ENCODE data around the gene KAZN. TPM values are rescaled to one million over a fixed set of nuclear protein-coding genes. Genes with fewer than 3 reads are reported as not detected.

Gene KAZN
- polyA plus RNA-seq, 1 donor from 2014 or later = 20.6 TPM

GRCh38 chr1:15156807-15157380 is 558.4 kb downstream of the KAZN start:
- no peaks in the 10 kb centered on the region for H3K9me2 ChIP-seq (ENCODE audit: insufficient read depth, low read length)
- H2AFZ ChIP-seq (ENCODE audit: low read depth, low read length) = no peak overlapping the region
- no peaks in the 10 kb centered on the region for H3F3A ChIP-seq (ENCODE audit: insufficient read depth, low read length, poor library complexity, severe bottlenecking)
- H3K27ac ChIP-seq (ENCODE audit: low read length) = no peak overlapping the region
- H3K9ac ChIP-seq (ENCODE audit: low read length) = no peak overlapping the region
- H3K79me2 ChIP-seq (replicated peaks; ENCODE audit: insufficient read depth, low read length) = no peaks in the 10 kb centered on the region
- no peak for TF ChIP-seq REST (IDR thresholded peaks at IDR 0.05; ENCODE audit: borderline replicate concordance)
- TF ChIP-seq TAF1 (IDR thresholded peaks at IDR 0.05; ENCODE audit: low read depth) = no peak
- TF ChIP-seq SMC3 (conservative IDR thresholded peaks at IDR 0.05; ENCODE audit: poor library complexity) = no peak
- no peak for TF ChIP-seq RAD21 (conservative IDR thresholded peaks at IDR 0.05)
- TF ChIP-seq MXI1 (conservative IDR thresholded peaks at IDR 0.05; ENCODE audit: poor library complexity, severe bottlenecking) = no peak
- TF ChIP-seq EZH2 (IDR thresholded peaks at IDR 0.05; ENCODE audit: borderline replicate concordance, insufficient read depth, low read length, poor library complexity, severe bottlenecking) = no peak
- TF ChIP-seq CTCF (IDR thresholded peaks at IDR 0.05; ENCODE audit: poor library complexity, severe bottlenecking) = no peak
- TF ChIP-seq POLR2AphosphoS5 (IDR thresholded peaks at IDR 0.05) = no peak
- no peak for TF ChIP-seq EP300 (conservative IDR thresholded peaks at IDR 0.05; ENCODE audit: poor library complexity, severe bottlenecking)
- H3K36me3 ChIP-seq (ENCODE audit: insufficient read depth, low read length) = no peaks in the 10 kb centered on the region
- H3K27me3 ChIP-seq (ENCODE audit: insufficient read depth, low read depth, low read length) = peaks cover 20% of the 10 kb centered on the region
- H3K9me3 ChIP-seq (ENCODE audit: low read length) = no peaks in the 10 kb centered on the region
- H4K20me1 ChIP-seq (ENCODE audit: insufficient read depth) = no peaks in the 10 kb centered on the region
- H3K4me3 ChIP-seq (ENCODE audit: low read length) = no peak overlapping the region
- no peak overlapping the region for H3K4me2 ChIP-seq (ENCODE audit: low read length)

- peaks cover 18% of the 10 kb centered on the region for H3K27me3 ChIP-seq (ENCODE audit: insufficient read depth, low read depth, low read length)
- H4K20me1 ChIP-seq (ENCODE audit: insufficient read depth) = no peaks in the 10 kb centered on the region
- H3K9me3 ChIP-seq (ENCODE audit: low read length) = no peaks in the 10 kb centered on the region
- no peaks in the 10 kb centered on the region for H3K9me2 ChIP-seq (ENCODE audit: insufficient read depth, low read length)
- no peak overlapping the region for H3K9ac ChIP-seq (ENCODE audit: low read length)
- no peaks in the 10 kb centered on the region for H3F3A ChIP-seq (ENCODE audit: insufficient read depth, low read length, poor library complexity, severe bottlenecking)
- no peak overlapping the region for H3K27ac ChIP-seq (ENCODE audit: low read length)
- H2AFZ ChIP-seq (ENCODE audit: low read depth, low read length) = no peak overlapping the region
- H3K4me3 ChIP-seq (ENCODE audit: low read length) = no peak overlapping the region
- no peak overlapping the region for H3K4me2 ChIP-seq (ENCODE audit: low read length)
- TF ChIP-seq MXI1 (conservative IDR thresholded peaks at IDR 0.05; ENCODE audit: poor library complexity, severe bottlenecking) = no peak
- TF ChIP-seq POLR2AphosphoS5 (IDR thresholded peaks at IDR 0.05) = no peak
- TF ChIP-seq TAF1 (IDR thresholded peaks at IDR 0.05; ENCODE audit: low read depth) = no peak
- no peak for TF ChIP-seq CTCF (IDR thresholded peaks at IDR 0.05; ENCODE audit: poor library complexity, severe bottlenecking)
- no peak for TF ChIP-seq EZH2 (IDR thresholded peaks at IDR 0.05; ENCODE audit: borderline replicate concordance, insufficient read depth, low read length, poor library complexity, severe bottlenecking)
- no peak for TF ChIP-seq SMC3 (conservative IDR thresholded peaks at IDR 0.05; ENCODE audit: poor library complexity)
- no peak for TF ChIP-seq REST (IDR thresholded peaks at IDR 0.05; ENCODE audit: borderline replicate concordance)
- TF ChIP-seq RAD21 (conservative IDR thresholded peaks at IDR 0.05) = no peak
- no peaks in the 10 kb centered on the region for H3K79me2 ChIP-seq (replicated peaks; ENCODE audit: insufficient read depth, low read length)
- H3K36me3 ChIP-seq (ENCODE audit: insufficient read depth, low read length) = no peaks in the 10 kb centered on the region
These were observed 559.3 kb downstream of the KAZN start for GRCh38 chr1:15157524-15158399.
